Activated effector memory CD4-positive, alpha-beta T cell treated with anti-CD3 and anti-CD28 coated beads, Interleukin-2, amount 50 U/mL, for 16 hours (primary cell): ENCODE results near the gene UBTD2.
"Not testable (repeated sequence)": the region's sequence is repeated elsewhere in the genome, so short reads cannot be mapped to it uniquely, and the experiment has no call there.

Source experiments
- DNase-seq: peaks from one replicate; pipeline ENCODE4 v3.0.0-alpha.2; 2020

Gene UBTD2

DNA sequence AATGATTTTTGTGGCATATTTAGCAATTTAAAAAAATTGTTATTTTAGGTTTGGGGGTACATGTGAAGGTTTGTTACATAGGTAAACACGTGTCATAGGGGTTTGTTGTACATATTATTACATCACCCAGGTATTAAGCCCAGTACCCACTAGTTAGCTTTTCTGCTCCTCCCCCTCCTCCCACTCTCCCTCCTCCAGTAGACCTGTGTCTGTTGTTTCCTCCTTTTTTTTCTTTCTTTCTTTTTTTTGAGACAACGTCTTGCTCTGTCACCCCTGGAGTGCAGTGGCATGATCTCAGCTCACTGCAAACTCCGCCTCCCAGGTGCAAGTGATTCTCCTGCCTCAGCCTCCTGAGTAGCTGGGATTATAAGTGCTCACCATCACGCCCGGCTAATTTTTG is 8.3 kb upstream of the UBTD2 start:
- not testable (repeated sequence) for DNase-seq

DNA sequence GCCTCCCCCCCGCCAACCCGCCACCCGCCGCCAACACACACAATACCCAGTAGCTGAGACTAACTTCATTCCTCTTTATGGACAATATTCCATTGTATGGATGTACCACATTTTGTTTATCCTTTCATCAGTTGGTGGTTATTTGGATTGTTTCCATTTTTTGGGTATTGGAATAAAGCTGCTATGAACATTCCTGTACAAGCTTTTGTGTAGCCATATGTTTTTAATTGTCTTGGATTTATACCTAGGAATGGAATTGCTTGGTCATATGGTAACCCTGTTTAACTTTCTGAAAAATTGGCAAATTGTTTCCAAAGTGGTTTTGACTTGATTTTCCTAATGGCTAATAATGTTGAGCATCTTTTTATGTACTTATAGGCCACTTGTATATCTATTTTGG is 4.9 kb upstream of the UBTD2 start:
- DNase-seq: no peak

DNA sequence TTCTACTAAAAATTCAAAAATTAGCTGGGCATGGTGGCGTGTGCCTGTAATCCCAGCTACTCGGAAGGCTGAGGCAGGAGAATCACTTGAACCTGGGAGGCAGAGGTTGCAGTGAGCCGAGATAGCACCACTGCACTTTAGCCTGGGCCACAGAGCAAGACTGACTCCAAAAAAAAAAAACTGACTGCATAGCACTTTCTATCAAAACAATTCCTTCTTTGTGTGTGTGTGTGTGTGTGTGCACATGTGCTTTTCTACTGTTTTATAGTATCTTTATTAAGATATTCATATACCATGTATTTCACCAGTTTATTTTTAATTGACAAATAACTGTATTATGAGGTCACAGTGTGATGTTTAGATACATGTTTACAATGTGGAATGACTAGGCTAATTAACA is 3.6 kb upstream of the UBTD2 start:
- DNase-seq: not testable (repeated sequence)

DNA sequence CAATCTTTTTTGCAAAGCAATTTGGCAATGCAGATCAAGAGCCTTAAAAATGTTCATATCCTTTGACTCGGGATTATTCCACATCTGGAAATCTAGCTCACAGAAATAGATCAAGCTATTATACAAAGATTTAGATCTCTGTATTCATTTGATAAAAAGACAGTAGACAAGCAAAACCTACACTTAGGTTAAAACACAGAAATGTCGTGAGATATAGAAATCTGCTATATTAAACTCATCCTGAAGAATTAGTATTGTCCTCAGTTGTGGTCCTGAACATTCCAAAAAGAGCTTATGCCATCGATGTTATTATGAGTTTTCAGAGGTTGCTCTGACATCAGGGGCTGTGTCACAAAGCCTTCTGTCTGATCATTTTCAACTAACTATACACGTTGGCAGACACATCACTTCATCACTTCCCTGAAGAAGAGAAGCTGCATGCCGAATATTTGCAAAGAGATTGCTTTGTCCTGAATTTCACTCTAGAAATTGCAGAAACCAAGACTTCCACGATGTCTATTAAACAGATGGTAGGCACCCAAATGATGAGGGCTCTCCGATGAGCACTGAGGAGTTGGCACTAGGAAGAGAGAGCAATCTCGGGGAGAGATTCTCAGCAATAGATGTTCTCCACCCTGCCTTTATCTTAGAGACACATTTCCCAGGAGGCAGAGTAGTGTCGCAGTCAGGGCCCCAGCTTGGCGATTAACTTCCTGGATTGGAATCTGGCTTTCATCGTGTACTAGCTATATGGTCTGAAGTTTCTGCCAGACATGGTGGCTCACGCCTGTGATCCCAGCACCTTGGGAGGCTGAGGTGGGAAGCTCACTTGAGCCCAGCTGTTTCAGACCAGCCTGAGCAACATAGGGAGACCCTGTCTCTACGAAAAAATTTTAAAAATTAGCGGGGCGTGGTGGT is 1.9 kb upstream of the UBTD2 start:
- no peak for DNase-seq

DNA sequence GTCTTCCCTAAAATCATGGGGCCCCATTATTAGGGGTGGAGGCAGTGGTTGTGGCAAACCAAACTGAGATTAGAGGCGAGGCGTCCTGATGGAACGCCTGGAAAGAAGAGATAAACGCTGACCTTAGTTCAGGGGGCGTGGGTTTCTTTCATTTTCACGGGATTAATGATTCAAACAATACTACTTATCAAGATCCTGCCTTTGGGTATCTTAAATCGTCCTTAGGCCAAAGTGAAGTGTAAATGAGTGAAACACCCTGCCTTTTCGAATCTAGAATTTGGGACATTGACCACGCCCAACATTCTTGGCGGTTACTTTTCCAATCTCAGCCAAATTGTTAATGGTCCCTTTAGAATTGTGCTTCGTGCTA is 1.0 kb upstream of the UBTD2 start:
- DNase-seq: no peak

DNA sequence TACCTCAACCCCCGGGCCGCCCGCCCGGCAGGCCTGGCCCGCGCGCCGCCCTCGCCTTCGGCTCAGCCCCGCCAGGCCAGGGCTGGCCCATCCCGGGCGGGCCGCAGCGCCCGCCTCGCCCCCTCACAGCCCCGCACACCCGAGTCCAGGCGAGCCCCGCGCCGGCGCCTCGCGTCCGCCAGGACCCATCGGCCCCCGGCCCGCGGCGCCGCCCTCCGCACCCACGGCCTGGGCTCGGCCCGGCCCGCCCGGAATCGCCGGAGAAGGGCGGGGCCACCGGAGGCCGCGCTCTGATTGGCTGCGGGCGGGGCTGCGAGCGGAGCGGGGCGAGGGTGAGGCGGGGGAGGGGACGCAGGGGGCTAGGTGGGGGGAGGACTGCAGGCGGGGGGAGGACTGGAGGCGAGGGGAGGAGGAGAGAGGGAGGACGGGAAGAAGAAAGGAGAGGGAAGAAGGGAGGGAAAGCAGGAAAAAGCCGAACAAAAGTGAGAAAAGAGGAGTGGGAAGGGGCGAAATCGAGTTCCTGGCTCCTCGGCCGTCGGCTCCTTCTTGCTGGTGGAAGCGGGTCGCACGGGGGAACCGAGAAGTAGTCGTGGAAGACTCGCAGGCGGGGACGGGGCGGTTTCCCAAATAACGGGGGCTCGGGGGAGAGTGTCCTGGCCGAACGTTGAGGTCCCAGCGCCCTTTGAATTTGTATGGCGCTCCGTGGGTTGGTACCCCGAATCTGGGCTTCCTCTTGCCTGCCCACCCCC is 472 bp upstream of the UBTD2 start:
- peak; percentile 93 for DNase-seq

DNA sequence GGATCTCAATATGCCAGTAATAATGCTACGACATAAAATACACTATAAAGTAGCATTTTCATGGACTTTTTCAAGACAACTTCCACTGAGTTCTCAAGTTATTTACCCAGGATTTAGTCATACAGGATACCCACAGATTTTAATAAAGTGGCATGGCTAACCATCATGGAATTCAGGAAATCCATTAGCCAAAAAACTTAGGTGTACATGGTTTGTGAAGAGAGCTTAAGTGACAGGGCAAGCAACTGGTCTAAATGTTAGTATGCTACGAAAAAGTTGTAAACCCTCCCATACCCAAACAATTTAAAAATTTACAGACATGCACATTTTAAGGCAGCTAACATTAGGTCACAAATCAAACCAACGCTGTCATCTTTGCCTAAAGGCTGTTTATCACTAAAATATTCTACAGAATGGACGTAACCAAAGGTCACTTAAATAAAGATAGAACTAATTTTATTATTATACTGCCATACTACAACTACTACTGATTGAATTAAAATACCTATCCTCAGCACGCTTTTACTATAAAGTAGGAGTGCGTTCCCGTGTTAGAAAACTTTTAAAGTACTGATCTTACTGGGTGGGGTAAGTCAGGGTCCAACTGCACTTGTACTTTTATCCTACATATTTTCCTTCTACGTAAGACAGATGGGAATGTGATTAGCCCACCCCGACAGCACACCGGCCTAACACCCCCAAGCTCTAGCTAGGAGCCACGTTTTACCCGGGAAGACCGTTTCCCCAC is 1.1 kb downstream of the UBTD2 start:
- no peak for DNase-seq

DNA sequence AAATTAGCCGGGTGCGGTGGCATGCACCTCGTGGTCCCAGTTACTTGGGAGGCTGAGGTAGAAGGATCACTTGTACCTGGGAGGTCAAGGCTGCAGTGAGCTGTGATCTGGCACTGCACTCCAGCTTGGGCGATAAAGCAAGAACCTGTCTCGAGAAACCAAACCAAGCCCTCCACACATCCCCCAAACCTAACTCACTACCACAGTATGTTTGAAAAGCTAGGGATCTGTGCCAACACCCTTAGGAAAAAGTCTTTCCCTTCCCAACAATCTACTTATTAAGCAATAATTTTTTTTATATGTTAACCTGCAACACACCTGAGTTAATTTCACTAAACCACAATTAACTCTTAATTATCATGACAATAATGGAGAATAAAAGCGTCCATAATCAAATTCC is 2.2 kb downstream of the UBTD2 start:
- no peak for DNase-seq

DNA sequence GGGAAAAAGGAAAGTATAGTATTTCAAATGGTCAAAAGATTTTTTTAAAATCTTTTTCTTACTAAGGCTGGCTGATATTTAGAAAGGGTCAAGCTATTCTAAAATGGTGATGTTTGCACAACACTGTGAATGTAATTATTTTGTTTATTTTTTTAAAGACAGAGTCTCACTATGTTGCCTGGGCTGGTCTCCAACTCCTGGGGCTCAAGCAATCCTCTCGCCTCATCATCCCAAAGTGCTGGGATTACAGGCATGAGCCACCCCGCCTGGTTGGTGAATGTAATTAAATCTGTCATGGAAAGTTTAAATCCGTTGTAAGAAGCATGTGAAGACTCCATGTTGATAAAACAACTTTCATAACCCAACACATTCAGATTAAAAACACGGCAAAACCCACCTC is 2.6 kb downstream of the UBTD2 start:
- DNase-seq: no peak

DNA sequence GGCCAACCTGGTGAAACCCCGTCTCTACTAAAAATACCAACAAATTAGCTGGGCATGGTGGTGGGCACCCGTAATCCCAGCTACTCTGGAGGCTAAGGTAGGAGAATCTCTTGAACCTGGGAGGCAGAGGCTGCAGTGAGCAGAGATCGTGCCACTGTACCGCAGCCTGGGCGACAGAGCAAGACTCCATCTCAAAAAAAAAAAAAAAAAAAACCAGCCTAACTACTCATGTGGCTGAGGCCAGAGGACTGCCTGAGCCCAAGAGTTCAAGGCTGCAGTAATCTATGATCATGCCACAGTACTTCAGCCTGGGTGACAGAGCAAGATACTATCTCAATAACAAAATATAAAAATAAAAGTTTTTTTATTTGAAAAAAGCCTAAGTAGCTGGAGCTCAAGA is 3.2 kb downstream of the UBTD2 start:
- DNase-seq: no peak

DNA sequence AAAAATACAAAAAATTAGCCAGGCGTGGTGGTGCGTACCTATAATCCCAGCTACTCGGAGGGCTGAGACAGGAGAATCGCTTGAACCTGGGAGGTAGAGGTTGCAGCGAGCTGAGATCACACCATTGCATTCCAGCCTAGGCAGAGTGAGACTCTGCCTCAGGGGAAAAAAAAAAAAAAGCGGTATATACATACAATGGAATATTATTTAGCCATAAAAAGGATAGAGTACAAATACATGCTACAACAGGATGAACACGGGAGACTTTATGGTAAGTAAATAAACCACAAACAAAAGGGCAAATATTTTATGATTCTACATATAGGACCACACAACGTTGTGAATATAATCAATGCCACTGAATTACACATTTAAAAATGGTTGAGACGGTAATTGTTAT is 5.2 kb downstream of the UBTD2 start:
- DNase-seq: no peak

DNA sequence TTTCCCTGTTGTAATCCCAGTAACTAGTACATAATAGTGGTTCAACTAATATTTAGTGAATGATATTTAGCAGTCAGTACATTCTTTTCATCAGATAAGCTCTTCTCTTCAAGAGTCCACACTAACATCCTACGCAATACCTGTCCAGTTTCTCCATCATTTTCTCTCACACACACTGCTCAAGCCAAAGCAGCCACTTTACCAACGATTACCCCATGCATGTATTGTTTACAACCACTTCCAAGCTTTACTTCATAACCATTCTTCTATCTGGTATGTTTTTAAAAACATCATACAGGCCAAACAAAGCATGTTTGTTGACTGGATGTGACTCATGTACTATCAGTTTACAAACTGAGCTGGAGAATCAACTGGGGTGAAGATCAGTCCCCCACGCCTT is 7.3 kb downstream of the UBTD2 start:
- DNase-seq: no peak

DNA sequence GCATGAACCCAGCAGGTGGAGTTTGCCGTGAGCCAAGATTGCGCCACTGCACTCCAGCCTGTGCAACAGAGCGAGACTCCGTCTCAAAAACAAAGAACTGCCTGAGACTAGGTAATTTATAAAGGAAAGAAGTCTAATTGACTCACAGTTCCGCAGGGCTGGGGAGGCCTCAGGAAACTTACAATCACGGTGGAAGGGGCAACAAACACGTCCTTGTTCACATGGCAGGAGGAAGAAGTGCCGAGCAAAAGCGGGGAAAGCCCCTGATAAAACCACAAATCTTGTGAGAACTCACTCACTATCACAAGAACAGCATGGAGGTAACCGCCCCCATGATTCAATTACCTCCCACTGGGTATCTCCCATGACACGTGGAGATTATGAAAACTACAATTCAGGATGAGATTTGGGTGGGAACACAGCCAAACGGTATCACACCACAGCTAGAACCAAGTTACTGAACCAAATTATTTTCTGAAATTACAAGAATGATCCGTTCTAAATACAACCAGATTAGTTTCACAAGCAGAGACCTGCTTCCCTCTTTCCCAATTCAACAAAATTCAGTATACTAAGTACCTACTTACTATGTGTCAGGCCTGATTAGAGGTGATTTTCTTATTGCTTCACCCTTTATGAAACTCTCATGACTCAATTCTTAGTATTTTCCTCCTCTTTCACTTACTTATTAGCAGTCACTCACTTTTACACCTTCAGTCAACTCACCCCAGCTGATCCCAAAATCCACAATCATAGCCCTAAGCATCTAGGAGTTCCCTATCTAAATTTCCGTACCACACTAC is 8.4 kb downstream of the UBTD2 start:
- peak; percentile 87 for DNase-seq

DNA sequence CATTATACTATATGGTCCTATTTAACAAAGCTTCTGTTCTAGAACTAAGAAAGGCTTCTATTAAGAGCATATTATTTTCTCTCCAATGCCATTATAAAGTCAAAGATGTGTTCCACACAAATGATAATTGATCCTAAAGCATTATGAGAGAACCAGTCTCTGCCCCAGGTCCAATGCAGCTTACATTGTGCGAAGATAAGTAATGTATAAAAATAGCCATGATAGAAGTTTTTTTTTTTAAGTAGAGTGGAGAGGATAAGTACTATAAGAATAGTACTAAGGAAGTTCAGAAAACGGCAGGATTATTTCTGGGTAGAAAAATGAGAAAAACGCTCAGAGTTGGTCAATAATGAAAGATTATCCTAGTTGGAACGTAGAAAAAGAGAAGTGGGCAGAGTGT is 15.6 kb downstream of the UBTD2 start:
- no peak for DNase-seq

DNA sequence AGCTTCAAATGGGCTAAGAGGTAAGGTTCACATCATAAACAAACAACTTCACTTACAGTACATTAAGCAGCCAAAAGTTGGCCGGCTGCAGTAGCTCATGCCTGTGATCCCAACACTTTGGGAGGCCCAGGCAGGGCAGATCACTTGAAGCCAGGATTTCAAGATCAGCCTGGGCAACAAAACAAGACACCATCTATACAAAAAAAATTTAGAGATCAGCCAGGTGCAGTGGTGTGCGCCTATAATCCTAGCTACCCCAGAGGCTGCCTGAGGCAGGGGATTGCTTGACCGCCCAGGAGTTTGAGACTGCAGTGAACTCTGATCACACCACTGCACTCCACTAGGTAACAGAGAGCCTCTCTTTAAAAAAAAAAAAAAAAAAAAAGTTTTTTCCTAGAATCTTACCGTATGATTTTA is 16.9 kb downstream of the UBTD2 start:
- DNase-seq: no peak

DNA sequence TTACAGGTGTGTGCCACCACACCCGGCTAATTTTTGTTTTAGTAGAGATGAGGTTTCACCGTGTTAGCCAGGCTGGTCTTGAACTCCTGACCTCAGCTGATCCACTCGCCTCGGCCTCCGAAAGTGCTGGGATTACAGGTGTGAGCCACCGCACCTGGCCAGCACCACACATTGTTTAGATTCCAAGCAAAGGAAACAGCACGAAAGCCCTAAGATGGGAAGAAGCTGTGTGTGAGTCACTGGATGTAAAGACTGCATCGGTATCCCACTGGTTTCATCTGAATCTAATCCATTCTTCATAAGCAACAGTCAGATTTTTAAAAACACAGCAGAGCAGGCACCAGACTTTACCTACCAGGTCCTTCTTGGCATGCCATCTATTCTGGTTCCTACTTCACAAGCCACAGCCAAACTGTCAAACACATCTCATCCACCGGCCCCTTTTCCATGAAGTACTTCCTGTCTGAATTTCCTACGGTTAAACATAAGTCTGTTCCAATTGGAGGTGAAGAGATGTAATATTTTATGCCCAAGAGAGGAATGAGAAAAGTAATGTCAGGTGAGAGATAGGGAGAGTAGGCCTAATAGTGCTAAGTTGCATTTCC is 17.4 kb downstream of the UBTD2 start:
- DNase-seq: no peak

DNA sequence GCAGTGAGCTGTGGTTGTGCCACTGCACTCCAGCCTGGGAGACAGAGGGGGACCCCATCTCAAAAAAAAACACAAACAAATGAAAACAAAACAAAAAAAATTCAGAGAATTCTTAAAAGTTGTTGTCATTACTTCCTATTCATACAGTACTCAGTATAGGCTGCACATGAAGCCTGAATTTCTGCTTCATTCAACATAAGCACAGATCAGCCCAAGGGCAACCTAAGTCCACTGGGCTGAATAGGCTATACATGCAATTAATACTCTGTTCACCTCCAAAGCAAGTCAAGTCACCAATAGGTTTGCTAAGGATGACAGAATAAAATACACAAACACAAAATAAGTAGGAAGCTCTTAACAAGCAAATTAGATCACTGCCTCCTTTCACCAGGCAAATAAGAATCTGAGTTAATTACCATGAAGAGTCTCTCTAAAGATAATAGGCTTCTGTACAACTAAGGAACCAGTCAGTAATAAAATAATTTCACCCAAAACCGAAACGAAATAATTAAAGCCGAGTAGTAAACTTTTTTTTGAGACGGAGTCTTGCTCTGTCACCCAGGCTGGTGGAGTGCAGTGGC is 18.7 kb downstream of the UBTD2 start:
- DNase-seq: no peak

DNA sequence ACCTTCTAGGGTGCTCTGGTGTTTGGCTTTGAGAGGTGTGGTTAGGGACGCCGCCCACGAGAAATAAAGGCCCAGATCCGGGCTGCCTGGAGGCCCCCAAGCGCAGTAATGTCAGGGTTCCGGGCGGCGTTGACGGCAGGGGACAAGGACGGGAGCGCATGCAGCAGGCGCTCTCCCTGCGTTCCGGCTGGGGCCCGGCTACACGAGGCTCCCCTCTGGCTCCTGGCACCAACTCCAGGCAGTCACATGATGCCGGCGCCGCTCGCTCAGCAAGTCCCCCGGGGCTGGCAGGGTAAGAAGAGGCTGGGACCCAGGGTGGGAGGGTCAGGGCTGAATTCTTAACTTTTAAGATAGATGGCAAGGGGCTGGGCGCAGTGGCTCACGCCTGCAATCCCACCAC is 28.1 kb downstream of the UBTD2 start:
- DNase-seq: no peak

DNA sequence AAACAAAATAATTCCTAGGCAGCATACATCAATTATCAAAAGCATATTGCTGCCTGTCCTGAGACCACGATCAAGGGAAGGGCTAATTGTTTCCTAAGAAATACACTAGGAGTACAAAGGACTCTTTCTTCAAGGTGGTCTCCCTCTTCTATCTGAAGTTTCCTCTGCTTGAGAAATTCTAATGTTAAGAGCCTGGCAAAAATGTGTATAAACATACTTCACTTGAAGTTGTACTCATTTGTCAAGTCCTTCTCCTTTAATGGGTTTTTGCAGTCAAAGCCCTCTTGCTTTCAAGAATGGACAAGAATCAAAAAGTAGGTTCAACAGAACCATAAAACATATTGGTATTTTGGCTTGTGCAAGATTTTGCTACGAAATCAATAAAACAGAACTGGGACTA is 31.1 kb downstream of the UBTD2 start:
- no peak for DNase-seq

DNA sequence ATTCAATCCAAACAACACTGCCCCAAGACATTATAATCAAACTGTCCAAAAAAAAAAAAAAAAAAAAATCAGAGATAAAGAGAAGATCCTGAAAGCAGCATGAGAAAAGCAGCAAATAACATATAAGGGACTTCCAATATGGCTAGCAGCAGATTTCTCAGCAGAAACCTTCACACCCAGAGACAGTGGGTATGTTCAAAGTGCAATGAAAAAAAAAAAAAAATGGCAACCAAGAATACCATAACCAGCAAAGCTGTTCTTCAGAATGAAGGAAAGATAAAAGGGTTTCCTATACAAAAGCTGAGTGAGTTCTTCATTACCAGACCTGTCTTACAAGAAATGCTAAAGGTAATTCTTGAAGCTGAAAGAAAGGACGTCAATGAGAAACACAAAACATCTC is 32.1 kb downstream of the UBTD2 start:
- no peak for DNase-seq

DNA sequence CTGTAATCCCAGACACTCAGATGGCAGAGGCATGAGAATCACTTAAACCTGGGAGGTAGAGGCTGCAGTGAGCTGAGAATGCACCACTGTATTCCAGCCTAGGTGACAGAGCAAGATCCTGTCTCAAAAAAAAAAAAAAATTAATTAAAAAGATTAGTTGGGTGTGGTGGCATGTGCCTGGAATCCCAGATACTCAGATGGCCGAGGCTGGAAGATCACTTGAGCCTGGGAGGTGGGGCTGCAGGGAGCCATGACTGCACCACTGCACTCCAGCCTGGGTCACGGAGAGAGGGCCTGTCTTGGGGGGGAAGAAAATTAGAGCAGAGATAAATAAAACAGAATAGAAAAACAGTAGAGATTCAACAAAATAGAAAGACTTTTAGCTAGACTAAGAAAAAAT is 34.9 kb downstream of the UBTD2 start:
- DNase-seq: no peak

DNA sequence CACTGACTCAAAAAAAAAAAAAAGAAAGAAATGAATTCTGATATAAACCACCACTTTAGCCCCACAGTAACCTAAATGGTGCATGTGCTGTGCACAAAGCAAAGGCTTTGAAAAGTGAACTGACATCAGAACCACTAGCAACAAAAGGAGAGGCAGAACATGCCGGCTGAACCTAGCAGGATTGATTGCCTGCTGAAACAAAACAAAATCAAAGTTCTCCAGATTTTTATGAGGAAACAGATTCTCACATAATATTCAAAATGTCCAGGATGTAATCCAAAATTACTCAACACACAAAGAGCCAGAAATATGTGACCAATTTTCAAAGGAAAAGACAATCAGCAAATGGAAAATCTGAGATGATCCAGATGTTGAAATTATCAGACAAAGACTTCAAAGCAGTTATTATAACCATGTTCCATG is 37.9 kb downstream of the UBTD2 start:
- DNase-seq: no peak
